Calu3 (cell line): ENCODE results near the gene TAL1. TPM values are rescaled to one million over a fixed set of nuclear protein-coding genes. Genes with fewer than 3 reads are reported as not detected.

Experiments
- BruUV-seq: library from RNA; stranded (reverse); fragments of 400-500 nt; replicated peaks from 2 replicates; lab custom pipeline; 2021; lab: Mats Ljungman, UMichigan
- CTCF ChIA-PET: fragments of 300-600 bp; sonication (Branson Sonifier 250); formaldehyde crosslinking; loops from one replicate; lab custom pipeline; 2022; ENCODE audit warnings: antibody characterized with exemption; lab: Charles Lee
- DNase-seq: peaks from one replicate; pipeline ENCODE4 v3.0.0; 2022
- H3K27ac Mint-ChIP-seq: one replicate; pipeline ENCODE4 v1.8.0; 2022; ENCODE audit warnings: mixed read lengths; ENCODE audit not compliant: unreplicated experiment
- H3K27me3 Mint-ChIP-seq: one replicate; pipeline ENCODE4 v1.8.0; 2022; ENCODE audit warnings: mixed read lengths; ENCODE audit not compliant: unreplicated experiment
- H3K36me3 Mint-ChIP-seq: one replicate; pipeline ENCODE4 v1.8.0; 2022; ENCODE audit warnings: mild to moderate bottlenecking, moderate library complexity, mixed read lengths; ENCODE audit not compliant: insufficient read depth, unreplicated experiment
- H3K4me1 Mint-ChIP-seq: one replicate; pipeline ENCODE4 v1.8.0; 2022; ENCODE audit warnings: mild to moderate bottlenecking, low read depth, mixed read lengths; ENCODE audit not compliant: unreplicated experiment
- H3K4me3 Mint-ChIP-seq: one replicate; pipeline ENCODE4 v1.8.0; 2022; ENCODE audit warnings: mild to moderate bottlenecking, low read depth, moderate library complexity, mixed read lengths; ENCODE audit not compliant: unreplicated experiment
- H3K9me3 Mint-ChIP-seq: one replicate; pipeline ENCODE4 v1.8.0; 2022; ENCODE audit warnings: low read depth, mixed read lengths; ENCODE audit not compliant: unreplicated experiment
- CTCF ChIP-seq: fragments of 200-600 bp; IDR thresholded peaks from one replicate; pipeline ENCODE4 v1.8.0; 2022; ENCODE audit warnings: antibody characterized with exemption; ENCODE audit not compliant: unreplicated experiment
- intact Hi-C: fragments of 100-400 bp; cut with micrococcal nuclease; formaldehyde crosslinking; loops from one replicate; pipeline ENCODE4 v1.10.0; 2022; ENCODE audit not compliant: unreplicated experiment
- total RNA-seq: library from RNA; stranded (reverse); gene quantifications from 2 replicates; pipeline ENCODE4 v1.2.3, GENCODE V29; 2022

Gene TAL1
- total RNA-seq, 1 experiment from 2014 or later: not detected

DNA sequence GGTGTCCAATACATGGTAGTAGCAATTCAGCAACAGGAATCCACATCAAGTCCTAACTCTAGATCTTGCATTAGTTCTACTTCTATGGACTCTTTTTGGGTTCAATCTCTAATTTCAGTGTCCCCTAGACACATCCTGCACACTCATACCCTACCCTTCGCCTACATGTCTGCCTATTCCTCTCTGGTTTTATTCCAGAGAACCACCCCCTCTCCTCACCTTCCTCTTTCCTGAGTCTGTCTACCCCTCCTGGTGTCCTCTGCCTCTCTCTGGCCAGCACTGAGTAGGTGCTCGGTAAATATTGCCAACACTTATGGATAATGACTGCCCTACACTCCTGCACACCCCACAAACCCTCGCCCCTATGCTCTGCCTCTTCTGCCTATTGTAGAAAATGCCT is 9.5 kb downstream of the TAL1 start:
- no peak for TF ChIP-seq CTCF
- intact Hi-C loops: no loop called here
- H3K4me1 Mint-ChIP-seq: no peaks in the 10 kb centered on the region
- H3K27me3 Mint-ChIP-seq: no peaks in the 10 kb centered on the region
- CTCF ChIA-PET: interaction anchor here (0.6 kb wide), 3 partner anchors 49 to 1135 kb away, joined by 3 to 6 read pairs (median 5); no protein-coding TSS in a partner anchor
- no peaks in the 10 kb centered on the region for H3K9me3 Mint-ChIP-seq
- no TSS peak for BruUV-seq
- H3K36me3 Mint-ChIP-seq: no peaks in the 10 kb centered on the region
- no peak for DNase-seq
- no peak overlapping the region for H3K27ac Mint-ChIP-seq
- no peak overlapping the region for H3K4me3 Mint-ChIP-seq

DNA sequence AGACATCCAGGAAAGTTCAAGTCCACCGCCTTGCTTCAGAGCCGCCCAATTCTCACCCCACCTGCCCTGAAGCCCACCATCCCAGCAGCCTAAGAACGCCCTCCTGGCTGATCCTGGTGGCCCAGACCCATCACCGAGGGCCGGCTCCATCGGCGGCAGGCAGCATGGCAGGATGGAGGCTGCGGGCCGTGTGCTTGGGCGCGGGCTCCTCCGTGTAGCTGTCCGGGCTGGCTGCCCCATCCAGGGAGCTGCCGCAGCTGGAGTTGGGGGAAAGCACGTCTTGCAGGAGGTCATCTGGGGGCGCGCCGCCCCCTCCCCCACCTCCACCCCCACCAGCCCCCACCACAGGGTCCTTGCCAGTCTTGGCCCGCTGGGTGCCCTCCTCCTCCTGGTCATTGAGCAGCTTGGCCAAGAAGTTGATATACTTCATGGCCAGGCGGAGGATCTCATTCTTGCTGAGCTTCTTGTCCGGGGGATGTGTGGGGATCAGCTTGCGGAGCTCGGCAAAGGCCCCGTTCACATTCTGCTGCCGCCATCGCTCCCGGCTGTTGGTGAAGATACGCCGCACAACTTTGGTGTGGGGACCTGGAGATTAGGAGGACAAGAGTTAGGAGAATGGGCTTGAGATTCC is 12.3 kb downstream of the TAL1 start:
- Mint-ChIP-seq H3K9me3 (no peaks in the 10 kb centered on the region), H3K4me3 (no peak overlapping the region), H3K27ac (no peak overlapping the region), H3K4me1 (no peaks in the 10 kb centered on the region), H3K27me3 (no peaks in the 10 kb centered on the region), H3K36me3 (no peaks in the 10 kb centered on the region)
- intact Hi-C loops: no loop called here
- TF ChIP-seq CTCF: no peak
- no TSS peak for BruUV-seq
- CTCF ChIA-PET: no interaction called here
- DNase-seq: no peak

DNA sequence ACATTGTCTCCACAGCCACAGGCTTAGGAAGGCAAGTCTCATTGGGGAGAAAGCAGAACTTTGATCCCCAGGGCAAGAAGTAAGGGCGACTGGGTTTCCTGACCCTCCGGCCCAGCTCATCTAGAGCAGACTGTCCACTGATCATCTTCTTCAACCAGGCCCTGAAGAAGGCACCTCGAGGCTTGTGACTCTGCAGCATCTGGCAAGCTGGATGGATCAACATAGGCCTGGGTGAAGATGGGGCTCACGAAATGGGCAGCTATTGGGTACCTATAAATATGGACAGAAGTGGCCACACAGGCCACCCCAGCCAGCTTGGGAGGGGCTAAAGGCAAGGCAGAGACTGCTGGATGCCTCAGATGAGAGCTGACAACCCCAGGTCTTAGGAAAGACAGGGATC is 13.0 kb downstream of the TAL1 start:
- intact Hi-C loops: no loop called here
- no peak for DNase-seq
- no peaks in the 10 kb centered on the region for H3K9me3 Mint-ChIP-seq
- no peaks in the 10 kb centered on the region for H3K27me3 Mint-ChIP-seq
- no peak for TF ChIP-seq CTCF
- BruUV-seq: no TSS peak
- no peaks in the 10 kb centered on the region for H3K36me3 Mint-ChIP-seq
- no peaks in the 10 kb centered on the region for H3K4me1 Mint-ChIP-seq
- no peak overlapping the region for H3K27ac Mint-ChIP-seq
- CTCF ChIA-PET: no interaction called here
- H3K4me3 Mint-ChIP-seq: no peak overlapping the region

GRCh38 chr1:47216278-47217059 is 15.6 kb downstream of the TAL1 start:
- no peak overlapping the region for H3K27ac Mint-ChIP-seq
- DNase-seq: no peak
- H3K4me3 Mint-ChIP-seq: no peak overlapping the region
- no peak for TF ChIP-seq CTCF
- no peaks in the 10 kb centered on the region for H3K9me3 Mint-ChIP-seq
- no peaks in the 10 kb centered on the region for H3K36me3 Mint-ChIP-seq
- CTCF ChIA-PET: no interaction called here
- no TSS peak for BruUV-seq
- no peaks in the 10 kb centered on the region for H3K4me1 Mint-ChIP-seq
- intact Hi-C loops: no loop called here
- H3K27me3 Mint-ChIP-seq: no peaks in the 10 kb centered on the region
